ENCODE measurements around the gene SSBP3.

Gene SSBP3

DNA sequence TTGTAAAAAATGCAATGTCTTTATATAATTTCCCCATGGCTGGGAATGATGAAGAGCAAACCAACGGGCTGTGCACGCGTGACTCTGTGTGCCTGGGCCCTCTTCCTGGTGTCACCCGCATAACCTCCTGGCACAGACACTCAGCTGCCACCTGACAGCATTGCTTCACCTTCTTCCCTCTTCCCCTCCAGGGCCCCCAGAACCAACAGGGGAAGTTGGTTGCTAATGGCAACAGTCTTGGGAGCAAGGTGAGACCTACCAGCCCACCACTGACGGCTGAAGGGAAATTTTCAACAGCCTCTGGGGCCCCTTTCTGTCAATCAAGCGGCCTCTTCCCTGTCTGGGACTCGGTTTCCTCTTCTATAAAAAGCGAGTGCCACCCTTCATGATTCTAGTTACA lies 33.2 kb downstream of the SSBP3 start:
- FAIRE-seq (no peak), DNase-seq (ENCODE audit: low spot score) (no peak)

DNA sequence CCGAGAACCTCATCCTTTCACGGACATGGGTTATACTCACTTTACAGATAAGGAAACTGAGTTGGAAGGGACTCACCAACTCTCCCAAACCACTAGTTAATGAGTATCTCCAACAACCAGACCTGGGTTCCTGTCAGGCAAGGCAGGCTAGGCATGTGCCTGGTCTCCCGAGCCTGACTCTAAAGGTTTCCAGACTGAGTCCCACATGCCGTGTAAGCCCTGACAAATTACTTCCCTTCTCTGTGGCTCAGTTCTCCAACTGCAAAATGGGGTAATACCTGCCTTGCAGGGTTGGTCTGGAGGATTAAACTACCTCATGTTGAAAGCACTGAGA lies 34.3 kb downstream of the SSBP3 start:
- FAIRE-seq = no peak
- DNase-seq (ENCODE audit: low spot score) = no peak

DNA sequence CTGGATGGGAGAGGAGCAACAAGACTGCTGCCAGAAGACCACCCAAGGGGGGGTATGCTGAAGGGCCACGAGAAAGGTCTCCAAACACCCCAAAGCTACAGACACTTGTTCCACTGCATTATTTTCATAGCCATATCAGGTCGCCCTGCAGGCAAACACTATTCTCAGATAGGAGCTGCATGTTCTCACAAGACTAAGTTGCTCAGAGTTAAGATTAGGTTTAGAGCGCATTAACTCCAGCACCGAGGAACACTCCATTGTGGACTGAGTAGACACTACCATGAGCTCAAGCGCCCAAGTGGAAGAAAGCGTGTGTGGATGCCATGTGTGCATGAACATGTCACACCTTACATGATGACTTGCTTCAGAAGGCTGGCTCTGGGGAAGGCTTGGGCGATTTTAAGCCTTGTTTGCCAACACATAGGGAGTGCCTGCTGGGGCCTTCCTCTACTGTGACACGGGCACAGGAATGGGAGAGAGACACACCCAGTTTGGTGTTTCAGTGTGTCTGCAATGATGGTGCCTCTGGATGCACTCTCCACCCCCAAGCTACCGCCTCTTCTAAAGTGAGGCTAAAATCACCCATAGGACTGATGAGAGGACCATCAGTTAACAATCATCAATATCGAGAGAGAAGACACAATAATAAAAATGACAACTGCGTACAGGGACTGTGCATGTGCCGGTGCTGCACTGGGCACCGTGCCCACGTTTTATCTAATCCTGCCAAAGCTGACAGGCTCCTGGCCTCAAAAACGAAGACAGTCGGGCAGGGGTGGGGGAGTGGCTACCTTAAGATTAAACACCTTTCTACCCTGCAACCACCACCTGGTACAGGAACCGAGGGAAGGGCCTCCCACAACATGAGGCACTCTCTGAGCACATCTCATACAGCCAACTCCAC lies 34.9 kb downstream of the SSBP3 start:
- no peak for FAIRE-seq
- no peak for DNase-seq (ENCODE audit: low spot score)

DNA sequence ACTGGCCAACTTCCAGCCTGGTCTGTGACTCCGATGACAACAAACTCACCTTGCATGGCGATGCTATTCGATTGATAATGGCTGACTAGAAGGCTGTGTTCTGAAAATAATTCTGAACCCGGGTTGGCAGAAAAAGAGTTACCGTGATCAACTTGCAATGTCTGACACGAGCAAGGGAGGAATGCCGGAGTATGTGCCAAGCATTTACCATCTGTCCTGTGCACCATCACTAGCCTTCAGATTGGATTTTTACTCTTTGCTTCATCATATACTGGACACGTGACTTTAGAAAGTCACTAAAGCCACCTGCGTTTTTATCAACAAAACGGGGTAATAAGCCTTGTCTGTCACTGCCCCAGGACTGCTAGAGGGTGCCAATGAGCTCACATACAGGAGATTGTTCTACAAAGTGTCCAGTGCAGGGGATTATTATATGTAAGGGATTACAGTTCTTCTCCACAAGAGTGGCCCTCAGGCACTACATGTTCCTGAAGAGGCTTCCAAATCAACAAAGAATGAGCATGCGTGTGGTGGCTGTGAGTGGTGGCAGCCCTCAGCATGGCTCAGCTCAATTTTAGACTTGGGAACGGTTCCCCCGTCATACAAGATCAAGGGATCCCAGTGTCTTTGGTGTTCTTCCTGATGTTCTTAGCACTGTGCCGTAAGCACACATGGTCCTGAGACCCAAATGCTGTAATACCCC lies 35.8 kb downstream of the SSBP3 start:
- FAIRE-seq (no peak), DNase-seq (ENCODE audit: low spot score) (no peak)

GRCh38 chr1:54367613-54368012 lies 38.6 kb downstream of the SSBP3 start:
- no peak for DNase-seq (ENCODE audit: low spot score)
- FAIRE-seq = no peak

DNA sequence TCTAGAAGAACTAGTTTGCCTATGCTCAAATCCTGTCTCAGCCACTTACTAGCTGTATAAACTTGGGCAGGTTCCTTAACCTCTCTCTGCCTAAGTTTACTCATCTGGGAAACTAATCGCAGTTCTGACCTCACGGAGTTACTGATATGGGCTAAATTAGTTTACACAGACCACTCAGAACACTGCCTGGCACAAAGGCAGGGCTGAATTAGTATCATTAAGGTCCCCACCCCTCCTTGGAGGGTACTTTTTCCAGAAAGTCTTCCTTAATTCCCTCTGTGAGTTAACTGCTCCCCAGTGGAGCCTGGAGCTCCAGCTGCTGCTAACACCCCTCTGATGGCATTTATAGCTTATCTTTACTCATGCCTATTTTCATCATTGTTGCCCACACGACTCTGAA lies 40.3 kb downstream of the SSBP3 start:
- DNase-seq (ENCODE audit: low spot score) = no peak
- no peak for FAIRE-seq

DNA sequence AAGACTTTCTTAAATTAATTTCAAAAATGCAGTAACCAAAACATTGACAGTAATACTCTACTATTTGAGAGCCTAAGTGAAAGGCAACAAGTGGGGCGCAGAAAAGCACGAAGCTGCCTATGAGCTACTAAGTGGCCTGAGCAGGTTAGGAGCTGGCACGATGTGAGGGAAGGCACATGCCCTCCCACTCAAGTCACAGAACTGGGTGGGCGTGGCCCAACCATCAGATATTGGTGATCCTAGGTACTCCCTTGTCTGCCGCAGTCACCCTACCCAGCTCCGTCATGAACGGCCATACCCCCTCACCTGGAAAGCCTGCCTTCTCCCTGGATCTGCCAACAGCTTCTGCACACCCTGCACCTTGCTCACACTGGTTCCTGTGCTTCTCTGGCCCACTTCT lies 40.8 kb downstream of the SSBP3 start:
- no peak for DNase-seq (ENCODE audit: low spot score)
- no peak for FAIRE-seq

GRCh38 chr1:54364995-54365394 lies 41.2 kb downstream of the SSBP3 start:
- FAIRE-seq (no peak), DNase-seq (ENCODE audit: low spot score) (no peak)

- FAIRE-seq (no peak), DNase-seq (ENCODE audit: low spot score) (no peak)
These were observed 41.6 kb downstream of the SSBP3 start for GRCh38 chr1:54364582-54364981.

DNA sequence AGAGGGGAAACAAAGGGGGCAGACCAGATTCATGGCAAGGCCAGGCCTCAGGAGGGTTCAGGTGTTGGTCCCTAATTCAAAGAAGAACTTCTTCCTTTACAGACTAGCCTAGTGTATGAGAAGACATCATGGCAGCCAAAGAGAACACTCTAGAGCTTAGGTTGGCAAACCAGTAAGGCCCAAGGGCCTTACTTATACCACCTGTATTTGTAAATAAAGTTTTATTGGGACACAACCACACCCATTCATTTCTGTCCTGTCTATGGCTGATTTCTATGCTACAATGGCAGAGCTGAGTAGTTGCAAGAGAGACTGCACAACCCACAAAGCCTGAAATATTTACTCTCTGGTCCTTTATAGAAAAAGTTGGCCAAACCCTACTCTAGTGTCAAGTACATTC lies 42.3 kb downstream of the SSBP3 start:
- DNase-seq (ENCODE audit: low spot score) (no peak), FAIRE-seq (no peak)

GRCh38 chr1:54362881-54363340 lies 43.3 kb downstream of the SSBP3 start:
- FAIRE-seq = no peak
- DNase-seq (ENCODE audit: low spot score) = no peak

DNA sequence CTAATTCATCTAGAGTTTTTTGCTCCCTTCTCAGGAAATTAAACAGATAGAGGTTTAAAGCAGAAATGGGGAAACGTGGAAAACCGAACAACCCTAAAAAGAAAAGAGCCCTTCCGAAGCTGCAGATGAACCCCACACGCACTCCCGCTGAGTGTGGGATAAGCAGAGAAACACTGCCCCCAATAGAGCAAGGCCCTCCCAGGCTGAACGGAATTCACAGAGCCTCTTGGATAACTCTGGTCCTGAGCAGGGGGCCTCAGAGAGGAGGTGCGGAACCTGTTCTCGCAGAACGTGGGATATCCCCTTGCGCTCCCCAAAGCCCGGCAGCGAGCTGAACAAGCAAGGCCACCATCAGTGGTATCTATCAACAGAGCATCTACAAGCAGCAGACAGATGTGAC lies 44.9 kb downstream of the SSBP3 start:
- FAIRE-seq (no peak), DNase-seq (ENCODE audit: low spot score) (no peak)

- FAIRE-seq = no peak
- DNase-seq (ENCODE audit: low spot score) = no peak
These were observed 45.8 kb downstream of the SSBP3 start for GRCh38 chr1:54360165-54361005.

DNA sequence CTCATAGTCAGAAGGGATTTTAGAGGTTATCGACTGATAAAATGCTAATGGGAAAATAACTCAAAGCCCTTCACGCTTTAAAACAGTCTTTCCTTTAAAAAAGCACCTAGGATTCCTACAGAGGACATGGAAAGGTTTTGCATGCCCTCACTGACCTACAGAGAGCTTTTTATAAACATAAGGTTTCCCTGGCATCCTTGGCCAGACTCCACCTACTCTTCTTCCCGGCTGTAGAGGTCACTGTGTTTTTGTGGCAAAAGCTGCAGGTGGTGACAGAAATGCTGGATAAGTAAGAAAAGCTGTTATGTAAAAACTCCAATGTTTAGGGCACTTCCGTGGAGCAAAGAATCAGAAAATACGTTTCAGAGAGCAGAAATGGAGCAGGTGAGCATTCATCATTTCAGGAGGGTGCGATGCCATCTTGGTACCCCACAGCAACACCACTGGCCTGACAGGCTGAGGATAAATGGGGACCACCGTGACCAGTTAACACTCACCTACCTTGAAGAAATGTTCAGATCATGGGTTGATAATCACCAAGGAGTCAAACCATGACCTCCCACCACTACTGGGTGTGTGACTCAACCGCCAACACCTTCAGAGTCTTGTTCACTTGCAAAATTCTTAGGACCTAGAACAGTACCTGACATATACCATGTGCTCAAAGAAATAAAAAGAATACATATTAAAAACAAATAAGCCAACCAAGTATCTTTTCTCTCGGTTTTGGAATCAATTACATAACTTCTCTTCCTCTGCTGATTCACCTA lies 46.6 kb downstream of the SSBP3 start:
- no peak for DNase-seq (ENCODE audit: low spot score)

GRCh38 chr1:54358503-54359168 lies 47.6 kb downstream of the SSBP3 start:
- DNase-seq (ENCODE audit: low spot score) (no peak), FAIRE-seq (no peak)

More for the DNA sequence above, 46.6 kb downstream of the SSBP3 start:
- no peak for FAIRE-seq

GRCh38 chr1:54357967-54358366 lies 48.2 kb downstream of the SSBP3 start:
- DNase-seq (ENCODE audit: low spot score) = no peak
- no peak for FAIRE-seq

DNA sequence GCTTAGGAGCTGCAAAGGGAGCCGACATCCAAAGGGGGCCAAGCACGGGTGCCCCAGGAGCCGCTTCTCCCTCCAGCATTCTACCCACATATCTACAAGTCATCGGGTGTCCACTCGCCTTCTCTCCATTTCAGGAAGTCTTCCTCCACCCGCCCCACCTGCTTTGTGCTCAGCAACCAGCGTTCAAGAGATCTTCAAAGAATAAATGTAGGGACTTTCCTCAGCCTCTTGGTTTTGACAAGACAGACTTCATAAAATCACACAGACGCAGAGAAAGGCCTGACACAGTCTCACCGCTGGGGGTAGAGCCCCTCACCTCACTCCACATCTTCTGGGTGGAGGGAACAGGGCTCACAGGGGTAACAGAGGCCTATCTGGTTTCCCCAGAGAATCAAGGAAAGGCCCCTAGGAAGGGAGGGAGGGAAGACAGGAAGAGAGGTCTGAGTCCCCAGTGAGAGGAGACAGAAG lies 49.5 kb downstream of the SSBP3 start:
- FAIRE-seq = no peak
- no peak for DNase-seq (ENCODE audit: low spot score)

DNA sequence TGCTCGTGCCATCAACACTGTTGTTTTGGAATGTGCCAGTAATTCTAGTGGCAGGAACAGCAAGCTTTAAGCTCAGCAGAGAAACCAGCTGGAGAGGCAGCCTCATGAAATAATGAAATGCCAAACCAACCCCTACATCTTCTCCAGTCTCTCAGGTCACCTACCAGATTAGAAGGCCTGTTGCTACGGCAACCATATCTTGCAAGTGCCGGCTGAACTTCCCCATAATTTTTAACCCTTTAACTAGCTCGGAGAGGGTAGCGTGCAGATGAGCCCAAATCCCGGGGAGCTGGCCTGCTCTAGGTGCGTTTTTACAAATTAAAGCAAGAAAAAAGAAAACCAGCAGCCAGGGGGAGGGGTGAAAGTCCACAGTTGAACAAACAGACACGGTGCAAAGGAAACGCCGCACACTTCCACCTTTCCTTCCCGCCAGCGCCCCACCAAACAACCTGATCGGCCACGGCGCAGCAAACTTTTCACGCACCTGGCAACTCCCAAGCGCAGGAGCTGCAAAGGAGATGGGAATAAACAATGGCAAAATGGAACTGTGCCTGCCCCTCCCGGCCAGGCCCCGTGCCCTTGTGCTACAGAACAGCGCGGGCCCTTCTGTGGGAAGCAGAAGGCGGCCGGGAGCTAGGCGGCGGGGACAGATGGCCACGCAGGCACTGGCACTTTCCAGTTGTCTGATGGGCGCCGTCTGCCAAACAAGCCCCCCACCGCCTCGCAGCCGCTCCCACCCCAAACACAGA lies 50.1 kb downstream of the SSBP3 start:
- DNase-seq (ENCODE audit: low spot score) = no peak
- no peak for FAIRE-seq

GRCh38 chr1:54354899-54355298 lies 51.3 kb downstream of the SSBP3 start:
- DNase-seq (ENCODE audit: low spot score) (no peak), FAIRE-seq (no peak)

GRCh38 chr1:54353959-54354358 lies 52.2 kb downstream of the SSBP3 start:
- no peak for DNase-seq (ENCODE audit: low spot score)
- no peak for FAIRE-seq
